ENCODE data around the gene SLC12A7.
A peak's percentile ranks its signal among the peaks of the same experiment; 100 is the strongest.

SLC12A7 gene

GRCh38 chr5:1038417-1039209, 73.2 kb downstream of the SLC12A7 start:
- no peak for DNase-seq (ENCODE audit: insufficient read length, low spot score)
- no peak for FAIRE-seq

- FAIRE-seq: no peak
- DNase-seq (ENCODE audit: insufficient read length, low spot score): no peak
Observed at GRCh38 chr5:1037671-1038416, 74.0 kb downstream of the SLC12A7 start.

GRCh38 chr5:1037123-1037670, 74.7 kb downstream of the SLC12A7 start:
- DNase-seq (ENCODE audit: insufficient read length, low spot score) (no peak), FAIRE-seq (no peak)

GRCh38 chr5:1036504-1037122, 75.2 kb downstream of the SLC12A7 start:
- FAIRE-seq (peak; percentile 80), DNase-seq (ENCODE audit: insufficient read length, low spot score) (no peak)

GRCh38 chr5:1035421-1036405, 76.2 kb downstream of the SLC12A7 start:
- FAIRE-seq: no peak

GRCh38 chr5:1034986-1035385, 76.9 kb downstream of the SLC12A7 start:
- FAIRE-seq (peak; percentile 91), DNase-seq (ENCODE audit: insufficient read length, low spot score) (no peak)

More at GRCh38 chr5:1035421-1036405, 76.2 kb downstream of the SLC12A7 start:
- DNase-seq (ENCODE audit: insufficient read length, low spot score): no peak

GRCh38 chr5:1034421-1034905, 77.4 kb downstream of the SLC12A7 start:
- DNase-seq (ENCODE audit: insufficient read length, low spot score) (no peak), FAIRE-seq (no peak)

- no peak for DNase-seq (ENCODE audit: insufficient read length, low spot score)
Observed at GRCh38 chr5:1033606-1034420, 78.0 kb downstream of the SLC12A7 start.

GRCh38 chr5:1033178-1033577, 78.7 kb downstream of the SLC12A7 start:
- FAIRE-seq: no peak

More at GRCh38 chr5:1033606-1034420, 78.0 kb downstream of the SLC12A7 start:
- peak; percentile 84 for FAIRE-seq

GRCh38 chr5:1032551-1033027, 79.3 kb downstream of the SLC12A7 start:
- peak; percentile 54 for FAIRE-seq

More at GRCh38 chr5:1033178-1033577, 78.7 kb downstream of the SLC12A7 start:
- no peak for DNase-seq (ENCODE audit: insufficient read length, low spot score)

GRCh38 chr5:1032011-1032410, 79.9 kb downstream of the SLC12A7 start:
- FAIRE-seq: no peak
- DNase-seq (ENCODE audit: insufficient read length, low spot score): no peak

More at GRCh38 chr5:1032551-1033027, 79.3 kb downstream of the SLC12A7 start:
- no peak for DNase-seq (ENCODE audit: insufficient read length, low spot score)

GRCh38 chr5:1031306-1031959, 80.4 kb downstream of the SLC12A7 start:
- DNase-seq (ENCODE audit: insufficient read length, low spot score) (no peak), FAIRE-seq (no peak)

GRCh38 chr5:1030801-1031271, 81.0 kb downstream of the SLC12A7 start:
- DNase-seq (ENCODE audit: insufficient read length, low spot score): no peak
- no peak for FAIRE-seq

GRCh38 chr5:1029945-1030625, 81.8 kb downstream of the SLC12A7 start:
- no peak for DNase-seq (ENCODE audit: insufficient read length, low spot score)
- no peak for FAIRE-seq

GRCh38 chr5:1029282-1029944, 82.5 kb downstream of the SLC12A7 start:
- DNase-seq (ENCODE audit: insufficient read length, low spot score) (no peak), FAIRE-seq (no peak)

- no peak for FAIRE-seq
Observed at GRCh38 chr5:1028481-1029281, 83.2 kb downstream of the SLC12A7 start.

More at GRCh38 chr5:1028481-1029281, 83.2 kb downstream of the SLC12A7 start:
- DNase-seq (ENCODE audit: insufficient read length, low spot score): no peak
